Colonic mucosa (tissue), 4 donors: Measurements from ENCODE around the gene KCNIP1. TPM values are rescaled to one million over a fixed set of nuclear protein-coding genes. Genes with fewer than 3 reads are reported as not detected.

Experiments used
- DNase-seq: peaks from one replicate; pipeline ENCODE4 v3.0.0-alpha.2; 2020
- H3K27ac ChIP-seq: fragments of 200-600 bp; one replicate; pipeline ENCODE4 v1.8.0; 2021
- H3K27me3 ChIP-seq: fragments of 200-600 bp; one replicate; pipeline ENCODE4 v1.8.0; 2021
- H3K36me3 ChIP-seq: fragments of 200-600 bp; one replicate; pipeline ENCODE4 v1.8.0; 2021
- H3K4me1 ChIP-seq: fragments of 200-600 bp; one replicate; pipeline ENCODE4 v1.8.0; 2021; ENCODE audit warnings: mild to moderate bottlenecking
- H3K4me3 ChIP-seq: fragments of 200-600 bp; one replicate; pipeline ENCODE4 v1.8.0; 2021
- H3K9ac ChIP-seq, 2 donors: one replicate each; pipeline ENCODE4 v1.7.0; 2013; ENCODE audit warnings: control low read depth in 2 of 2, low read depth in 2 of 2, low read length in 2 of 2
- H3K9me3 ChIP-seq: fragments of 200-600 bp; one replicate; pipeline ENCODE4 v1.8.0; 2021
- CTCF ChIP-seq: fragments of 200-600 bp; IDR thresholded peaks from one replicate; pipeline ENCODE4 v1.8.0; 2022; ENCODE audit warnings: antibody characterized with exemption, mild to moderate bottlenecking
- intact Hi-C: fragments of 100-400 bp; cut with DNase I; formaldehyde crosslinking; loops from one replicate; pipeline ENCODE4 v1.14.1; 2022
- total RNA-seq, 2 donors: library from RNA; stranded (reverse); fragmentation: NEBNext Ultra II Directional in 1 of 2; extraction: Animal tissue kit (Norgen Biotek cat#: 25700) in 1 of 2; gene quantifications; one replicate each; pipeline ENCODE4 v1.2.1, GENCODE V29; 2021
- donor health status: healthy.
- donor health status: DM: no; HTN: no; CAD: no.
- donor health status: DM: no; HTN: no; CAD: no.

Gene KCNIP1
- total RNA-seq, 2 donors from 2014 or later, result 0.24 to 0.25 TPM

GRCh38 chr5:170540271-170540670 lies 36.5 kb downstream of the KCNIP1 start:
- no peak for DNase-seq
- H3K4me3 ChIP-seq, result no peak overlapping the region
- intact Hi-C loops, result no loop called here
- H3K36me3 ChIP-seq, result no peaks in the 10 kb centered on the region
- H3K9ac ChIP-seq, result no peak overlapping the region
- TF ChIP-seq CTCF, result no peak
- H3K27ac ChIP-seq, result no peak overlapping the region
- no peaks in the 10 kb centered on the region for H3K4me1 ChIP-seq
- H3K27me3 ChIP-seq, result no peaks in the 10 kb centered on the region
- H3K9me3 ChIP-seq, result no peaks in the 10 kb centered on the region

GRCh38 chr5:170541146-170541769 lies 37.4 kb downstream of the KCNIP1 start:
- DNase-seq, result no peak
- intact Hi-C loops, result no loop called here
- Histone ChIP-seq H3K27me3 (no peaks in the 10 kb centered on the region), H3K4me1 (no peaks in the 10 kb centered on the region), H3K9ac (no peak overlapping the region), H3K9me3 (no peaks in the 10 kb centered on the region), H3K4me3 (no peak overlapping the region), H3K27ac (no peak overlapping the region), H3K36me3 (no peaks in the 10 kb centered on the region)
- no peak for TF ChIP-seq CTCF

- no peaks in the 10 kb centered on the region for H3K27me3 ChIP-seq
- no peak overlapping the region for H3K4me3 ChIP-seq
- TF ChIP-seq CTCF, result no peak
- intact Hi-C loops, result no loop called here
- H3K4me1 ChIP-seq, result no peaks in the 10 kb centered on the region
- H3K9ac ChIP-seq, result no peak overlapping the region
- H3K9me3 ChIP-seq, result no peaks in the 10 kb centered on the region
- no peak overlapping the region for H3K27ac ChIP-seq
- H3K36me3 ChIP-seq, result no peaks in the 10 kb centered on the region
- no peak for DNase-seq
Observed at GRCh38 chr5:170542691-170543293, 39.0 kb downstream of the KCNIP1 start.

GRCh38 chr5:170545313-170545712 lies 41.5 kb downstream of the KCNIP1 start:
- H3K4me3 ChIP-seq, result no peak overlapping the region
- H3K27ac ChIP-seq, result no peak overlapping the region
- TF ChIP-seq CTCF, result no peak
- no peak for DNase-seq
- H3K36me3 ChIP-seq, result no peaks in the 10 kb centered on the region
- no peaks in the 10 kb centered on the region for H3K9me3 ChIP-seq
- no peak overlapping the region for H3K9ac ChIP-seq
- intact Hi-C loops, result no loop called here
- H3K4me1 ChIP-seq, result no peaks in the 10 kb centered on the region
- H3K27me3 ChIP-seq, result no peaks in the 10 kb centered on the region

- Histone ChIP-seq H3K4me1 (no peaks in the 10 kb centered on the region), H3K4me3 (no peak overlapping the region), H3K9ac (no peak overlapping the region), H3K27ac (no peak overlapping the region), H3K9me3 (no peaks in the 10 kb centered on the region), H3K27me3 (no peaks in the 10 kb centered on the region), H3K36me3 (no peaks in the 10 kb centered on the region)
- no peak for DNase-seq
- intact Hi-C loops, result no loop called here
- no peak for TF ChIP-seq CTCF
Observed at GRCh38 chr5:170545811-170546210, 42.0 kb downstream of the KCNIP1 start.
